GM20000 (cell line): ENCODE measurements around the gene TSPAN7.

Source experiments
- DNase-seq: peaks from one replicate; pipeline ENCODE4 v3.0.0; 2012; ENCODE audit warnings: low spot score
- TF ChIP-seq, protein P1 (sequence below): IDR thresholded peaks from 2 replicates; pipeline ENCODE4 v1.5.1; 2012; ENCODE audit warnings: mild to moderate bottlenecking, control low read depth; ENCODE audit errors: extremely low read depth, missing control alignments

The TSPAN7 gene

DNA sequence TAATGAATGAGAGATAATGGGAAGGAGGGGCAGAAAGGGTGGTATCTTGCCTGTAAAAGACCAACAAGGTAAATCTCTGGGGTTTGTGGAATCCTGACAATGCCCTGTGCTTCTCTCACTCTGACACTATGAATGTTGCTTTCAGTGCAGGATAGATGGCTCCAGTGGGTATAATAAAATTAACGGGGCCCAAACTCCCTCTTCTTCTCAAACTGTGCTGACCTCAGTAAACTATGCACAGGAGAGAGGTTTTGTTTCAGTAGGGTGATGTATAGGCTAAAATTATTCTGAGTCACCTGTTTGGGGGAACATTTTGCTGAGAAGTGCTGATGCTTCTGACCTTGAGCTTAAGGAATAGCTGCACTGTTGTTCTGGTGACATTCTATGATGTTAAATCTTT is 82.6 kb downstream of the TSPAN7 start:
- TF ChIP-seq, protein P1, sequence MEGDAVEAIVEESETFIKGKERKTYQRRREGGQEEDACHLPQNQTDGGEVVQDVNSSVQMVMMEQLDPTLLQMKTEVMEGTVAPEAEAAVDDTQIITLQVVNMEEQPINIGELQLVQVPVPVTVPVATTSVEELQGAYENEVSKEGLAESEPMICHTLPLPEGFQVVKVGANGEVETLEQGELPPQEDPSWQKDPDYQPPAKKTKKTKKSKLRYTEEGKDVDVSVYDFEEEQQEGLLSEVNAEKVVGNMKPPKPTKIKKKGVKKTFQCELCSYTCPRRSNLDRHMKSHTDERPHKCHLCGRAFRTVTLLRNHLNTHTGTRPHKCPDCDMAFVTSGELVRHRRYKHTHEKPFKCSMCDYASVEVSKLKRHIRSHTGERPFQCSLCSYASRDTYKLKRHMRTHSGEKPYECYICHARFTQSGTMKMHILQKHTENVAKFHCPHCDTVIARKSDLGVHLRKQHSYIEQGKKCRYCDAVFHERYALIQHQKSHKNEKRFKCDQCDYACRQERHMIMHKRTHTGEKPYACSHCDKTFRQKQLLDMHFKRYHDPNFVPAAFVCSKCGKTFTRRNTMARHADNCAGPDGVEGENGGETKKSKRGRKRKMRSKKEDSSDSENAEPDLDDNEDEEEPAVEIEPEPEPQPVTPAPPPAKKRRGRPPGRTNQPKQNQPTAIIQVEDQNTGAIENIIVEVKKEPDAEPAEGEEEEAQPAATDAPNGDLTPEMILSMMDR = no peak
- no peak for DNase-seq

DNA sequence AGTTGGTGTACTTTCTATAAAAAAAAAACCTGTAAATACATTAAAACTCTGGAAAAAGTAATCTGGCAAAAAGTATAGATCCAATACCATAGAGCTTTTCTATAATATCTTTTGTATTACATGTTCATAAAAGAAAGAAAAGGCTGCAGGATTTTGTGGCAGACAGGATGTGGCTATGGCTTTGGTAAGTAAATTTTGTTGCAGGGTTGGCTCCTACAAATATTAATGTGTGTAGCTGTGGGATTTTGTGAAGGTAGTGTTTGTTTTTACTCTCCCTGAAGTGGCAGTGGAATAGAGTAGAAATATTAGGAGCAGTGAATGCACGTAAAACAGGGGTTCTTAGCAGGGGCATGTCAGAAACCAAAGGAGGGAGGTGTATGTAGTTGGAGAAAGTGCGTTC is 84.8 kb downstream of the TSPAN7 start:
- no peak for DNase-seq
- TF ChIP-seq, protein P1 = no peak

DNA sequence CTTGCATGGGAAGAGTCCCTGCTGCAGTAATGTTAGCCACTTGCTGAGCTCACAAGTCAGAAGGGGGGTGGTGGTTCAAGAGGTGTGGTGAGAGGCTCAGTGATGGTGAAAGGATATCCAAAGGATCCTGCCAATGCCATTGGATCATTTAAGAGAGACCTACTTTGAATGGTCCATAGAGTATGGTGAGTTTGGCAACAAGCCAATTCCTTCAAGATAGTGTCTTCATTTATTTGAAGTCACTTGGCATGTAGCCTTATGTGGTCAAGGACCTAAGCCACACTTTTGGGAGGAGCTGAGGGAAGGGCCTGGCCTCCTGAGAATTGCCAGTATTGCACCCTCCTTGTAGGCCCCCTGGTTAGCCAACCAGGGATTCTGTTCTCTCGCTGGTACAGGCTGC is 87.9 kb downstream of the TSPAN7 start:
- TF ChIP-seq, protein P1 = no peak
- DNase-seq = no peak

DNA sequence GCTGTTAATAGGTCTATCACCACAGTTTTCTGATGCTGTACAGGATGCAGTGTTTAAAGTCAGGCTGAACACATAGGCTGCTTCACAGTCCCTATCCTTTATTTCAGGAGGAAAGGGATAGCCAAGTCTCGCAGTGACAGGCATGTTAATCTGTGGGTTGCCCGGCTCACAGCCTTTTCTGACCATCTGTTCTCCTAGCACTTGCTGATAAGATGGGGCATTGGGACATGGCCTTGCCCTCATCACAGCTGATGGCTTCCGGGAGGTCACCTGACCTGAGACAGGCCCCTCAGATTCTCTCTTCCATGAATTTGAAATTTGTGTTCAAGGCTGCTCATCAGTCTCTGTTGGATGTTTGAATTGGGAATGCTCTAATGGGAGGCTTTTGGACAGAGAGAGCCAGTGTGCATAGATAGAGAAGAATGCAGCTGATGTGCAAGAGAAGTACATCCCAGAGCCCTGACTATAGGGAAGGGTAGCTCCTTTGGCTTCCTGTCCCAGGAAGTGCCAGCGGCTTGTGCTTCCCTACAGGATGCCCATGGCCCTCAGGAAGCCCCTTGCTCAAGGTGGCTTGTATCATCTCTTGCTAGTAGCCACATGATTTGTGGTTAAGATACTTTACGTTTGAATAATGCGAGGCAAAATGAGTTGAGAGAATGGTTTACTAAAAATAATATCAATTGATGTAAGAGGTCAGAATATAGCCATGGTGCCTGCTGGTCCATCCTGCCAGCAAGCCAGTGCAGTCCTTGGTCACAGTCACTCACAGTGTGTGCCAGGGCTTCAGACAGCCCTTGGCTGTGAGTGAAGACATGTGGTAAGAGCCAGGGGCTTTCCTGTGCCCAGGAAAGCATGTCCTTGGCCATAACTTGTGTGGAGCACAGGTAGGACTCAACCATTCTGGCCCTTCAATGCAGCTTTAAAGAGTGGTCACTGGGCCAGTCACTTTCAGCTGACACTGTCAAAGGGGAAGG is 88.6 kb downstream of the TSPAN7 start:
- DNase-seq = no peak
- TF ChIP-seq, protein P1 = no peak

DNA sequence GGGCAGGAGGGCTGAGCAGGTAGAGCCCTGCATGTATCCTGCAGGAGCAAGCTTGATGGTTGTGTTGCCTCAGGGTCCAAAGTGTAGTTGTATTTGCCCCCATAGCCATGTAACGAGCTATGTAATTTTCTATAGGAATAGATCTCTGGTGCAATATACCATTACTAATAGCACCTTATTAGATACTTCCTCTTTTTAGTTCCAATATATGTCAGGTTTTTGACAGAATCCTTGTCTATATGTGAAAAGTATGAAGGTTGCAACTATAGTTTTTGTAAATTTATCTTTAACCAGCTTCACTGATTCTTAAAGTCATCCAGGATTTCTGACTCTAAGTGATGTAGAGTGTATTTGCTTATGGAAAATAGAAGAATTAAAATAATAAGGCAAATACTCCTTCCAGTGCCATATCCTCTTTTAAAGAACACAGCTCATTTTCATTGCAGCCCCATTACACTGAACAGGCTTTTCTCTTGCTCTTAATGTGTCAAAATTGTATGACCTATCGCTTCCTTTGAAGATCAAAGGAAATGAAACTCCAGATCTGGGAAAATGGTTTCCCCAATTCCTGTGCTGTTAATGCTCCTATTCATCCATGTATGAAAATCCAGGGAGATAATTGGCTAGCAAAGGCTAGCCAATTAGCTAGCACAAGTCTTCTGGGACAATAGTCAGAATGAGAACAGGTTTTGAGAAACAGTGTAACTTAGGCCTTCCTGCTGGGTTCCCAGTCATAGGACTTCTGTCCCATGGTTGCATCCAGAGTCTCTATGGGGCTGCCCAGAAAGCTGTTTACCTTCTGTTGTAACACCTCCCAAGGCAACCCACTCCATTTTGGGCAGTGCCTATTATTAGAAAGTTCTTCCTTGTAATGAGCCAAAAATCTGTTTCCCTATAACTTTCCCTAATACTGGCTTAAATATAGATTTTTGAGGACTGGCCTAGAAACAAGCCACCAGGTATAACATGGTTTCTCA is 90.6 kb downstream of the TSPAN7 start:
- TF ChIP-seq, protein P1 = no peak

DNA sequence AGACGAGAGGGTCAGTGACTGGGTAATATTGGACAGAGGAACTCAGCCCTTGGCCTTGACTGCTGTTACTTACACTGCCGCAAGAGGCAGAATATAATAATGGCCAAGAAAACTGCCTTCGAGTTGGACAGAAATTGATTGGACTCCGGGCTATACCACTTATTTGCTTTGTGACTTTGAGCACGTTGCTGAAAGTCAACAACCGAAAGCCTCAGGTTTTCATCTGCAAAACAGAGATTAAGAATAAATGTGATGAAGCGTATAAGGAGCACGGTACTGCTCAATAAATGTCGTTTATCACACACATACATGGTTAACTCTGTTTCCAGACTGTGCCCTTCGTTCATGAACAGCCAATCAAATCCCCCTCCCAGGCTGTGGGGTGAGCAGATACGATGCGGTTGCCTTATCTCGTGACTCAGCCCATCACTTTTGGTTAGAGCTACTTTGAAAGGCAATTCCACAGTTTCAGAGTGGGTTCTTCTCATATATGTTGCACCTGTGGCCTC is 91.6 kb downstream of the TSPAN7 start:
- TF ChIP-seq, protein P1 = no peak
- no peak for DNase-seq

More for the DNA sequence above, 90.6 kb downstream of the TSPAN7 start:
- no peak for DNase-seq
